ENCODE data around the gene MAN1C1. TPM values are rescaled to one million over a fixed set of nuclear protein-coding genes. Genes with fewer than 3 reads are reported as not detected.

The MAN1C1 gene
- total and polyA plus RNA-seq, 2 donors from 2014 or later, result 31.7 to 65.5 TPM

DNA sequence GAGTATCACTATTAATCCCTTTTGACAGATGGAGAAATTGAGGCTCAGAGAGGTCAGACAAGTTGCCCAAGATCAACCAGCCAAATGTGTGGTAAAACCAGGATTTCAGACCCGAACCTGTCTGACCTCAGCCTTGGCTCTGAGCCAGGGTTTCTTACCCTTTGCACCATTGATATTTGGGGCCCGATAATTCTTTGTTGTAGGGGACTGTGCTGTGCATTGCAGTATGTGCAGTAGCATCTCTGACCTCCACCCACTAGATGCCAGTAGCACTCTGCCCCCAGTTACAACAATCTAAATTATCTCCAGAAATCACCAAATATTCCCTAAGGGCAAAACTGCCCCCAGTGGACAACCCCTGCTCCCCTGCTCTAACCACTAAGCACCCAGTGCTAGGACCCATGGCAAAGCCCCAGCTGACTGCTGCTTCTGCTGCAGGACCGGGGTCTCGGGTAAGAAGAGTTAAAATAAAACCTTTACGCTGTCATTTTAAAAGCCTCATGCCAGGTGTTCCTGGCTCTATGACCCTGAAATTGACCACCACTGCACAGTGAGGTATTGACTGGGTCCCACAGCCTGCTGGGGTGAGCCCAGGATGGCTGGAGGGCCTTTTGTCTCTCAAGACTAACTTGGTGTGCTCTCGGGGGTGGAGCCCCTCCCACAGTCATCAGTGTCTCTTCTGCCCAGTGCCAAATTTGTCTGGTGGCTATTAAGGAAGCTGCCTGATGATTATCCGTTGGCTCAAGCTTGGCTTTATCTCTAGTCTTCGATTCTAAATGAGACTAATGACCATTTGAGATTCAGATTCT is 5.6 kb upstream of the MAN1C1 start:
- Histone ChIP-seq H3K4me3 (ENCODE audit: low read length in 3 of 3) (no peak overlapping the region), H3K9ac (ENCODE audit: low read length in 3 of 3) (no peak overlapping the region), H3K9me3 (ENCODE audit: control insufficient read depth in 2 of 3, insufficient read depth in 1 of 3, low read length in 3 of 3) (no peaks in the 10 kb centered on the region), H3K36me3 (ENCODE audit: control insufficient read depth in 2 of 3, insufficient read depth in 3 of 3, low read length in 3 of 3) (no peaks in the 10 kb centered on the region), H3K27me3 (ENCODE audit: control insufficient read depth, insufficient read depth, low read length) (peaks cover 2% of the 10 kb centered on the region), H3K27ac (ENCODE audit: low read depth in 2 of 2, low read length in 2 of 2) (no peak overlapping the region), H3K4me1 (ENCODE audit: control insufficient read depth in 2 of 3, insufficient read depth in 2 of 3, low read depth in 1 of 3, low read length in 3 of 3) (peaks cover 0 to 3% (median 0%) of the 10 kb centered on the region in 3 donors)
- intact Hi-C loops (cut with DNase I), result loop anchor here (10.0 kb wide), 1 partner anchor 184 kb away; no protein-coding TSS in a partner anchor
- DNase-seq (no peak), FAIRE-seq (no peak)
- TF ChIP-seq, protein P1, sequence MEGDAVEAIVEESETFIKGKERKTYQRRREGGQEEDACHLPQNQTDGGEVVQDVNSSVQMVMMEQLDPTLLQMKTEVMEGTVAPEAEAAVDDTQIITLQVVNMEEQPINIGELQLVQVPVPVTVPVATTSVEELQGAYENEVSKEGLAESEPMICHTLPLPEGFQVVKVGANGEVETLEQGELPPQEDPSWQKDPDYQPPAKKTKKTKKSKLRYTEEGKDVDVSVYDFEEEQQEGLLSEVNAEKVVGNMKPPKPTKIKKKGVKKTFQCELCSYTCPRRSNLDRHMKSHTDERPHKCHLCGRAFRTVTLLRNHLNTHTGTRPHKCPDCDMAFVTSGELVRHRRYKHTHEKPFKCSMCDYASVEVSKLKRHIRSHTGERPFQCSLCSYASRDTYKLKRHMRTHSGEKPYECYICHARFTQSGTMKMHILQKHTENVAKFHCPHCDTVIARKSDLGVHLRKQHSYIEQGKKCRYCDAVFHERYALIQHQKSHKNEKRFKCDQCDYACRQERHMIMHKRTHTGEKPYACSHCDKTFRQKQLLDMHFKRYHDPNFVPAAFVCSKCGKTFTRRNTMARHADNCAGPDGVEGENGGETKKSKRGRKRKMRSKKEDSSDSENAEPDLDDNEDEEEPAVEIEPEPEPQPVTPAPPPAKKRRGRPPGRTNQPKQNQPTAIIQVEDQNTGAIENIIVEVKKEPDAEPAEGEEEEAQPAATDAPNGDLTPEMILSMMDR (IDR thresholded peaks at IDR 0.05; ENCODE audit: borderline replicate concordance, extremely low read depth, insufficient read depth), result no peak

DNA sequence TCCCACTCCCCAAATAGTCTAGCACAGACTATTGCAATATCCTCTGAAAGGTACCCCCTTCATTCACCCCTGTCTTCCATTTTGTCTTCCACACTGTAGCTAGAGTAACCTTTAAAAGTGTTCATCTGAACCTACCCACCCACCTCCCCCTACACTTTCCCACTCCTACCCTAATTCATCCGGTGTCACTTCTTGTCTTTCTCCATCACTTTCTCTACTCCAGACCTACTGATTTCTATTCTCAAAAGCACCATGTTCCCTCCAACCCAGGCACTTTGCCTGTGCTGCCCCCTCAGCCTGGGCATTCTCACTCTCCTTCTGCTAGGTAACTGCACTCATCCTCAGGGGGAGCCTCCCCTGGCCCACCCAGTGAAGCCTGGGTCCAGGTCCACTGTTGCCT is 4.7 kb upstream of the MAN1C1 start:
- FAIRE-seq (no peak), DNase-seq (no peak)
- Histone ChIP-seq H3K9ac (ENCODE audit: low read length in 3 of 3) (no peak overlapping the region), H3K4me3 (ENCODE audit: low read length in 3 of 3) (no peak overlapping the region), H3K4me1 (ENCODE audit: control insufficient read depth in 2 of 3, insufficient read depth in 2 of 3, low read depth in 1 of 3, low read length in 3 of 3) (peaks cover 0 to 5% (median 0%) of the 10 kb centered on the region in 3 donors), H3K9me3 (ENCODE audit: control insufficient read depth in 2 of 3, insufficient read depth in 1 of 3, low read length in 3 of 3) (no peaks in the 10 kb centered on the region), H3K27me3 (ENCODE audit: control insufficient read depth, insufficient read depth, low read length) (peaks cover 2% of the 10 kb centered on the region), H3K27ac (ENCODE audit: low read depth in 2 of 2, low read length in 2 of 2) (no peak overlapping the region), H3K36me3 (ENCODE audit: control insufficient read depth in 2 of 3, insufficient read depth in 3 of 3, low read length in 3 of 3) (no peaks in the 10 kb centered on the region)
- TF ChIP-seq, protein P1 (IDR thresholded peaks at IDR 0.05; ENCODE audit: borderline replicate concordance, extremely low read depth, insufficient read depth), result no peak
- intact Hi-C loops (cut with DNase I), result loop anchor here (10.0 kb wide), 1 partner anchor 183 kb away; no protein-coding TSS in a partner anchor

DNA sequence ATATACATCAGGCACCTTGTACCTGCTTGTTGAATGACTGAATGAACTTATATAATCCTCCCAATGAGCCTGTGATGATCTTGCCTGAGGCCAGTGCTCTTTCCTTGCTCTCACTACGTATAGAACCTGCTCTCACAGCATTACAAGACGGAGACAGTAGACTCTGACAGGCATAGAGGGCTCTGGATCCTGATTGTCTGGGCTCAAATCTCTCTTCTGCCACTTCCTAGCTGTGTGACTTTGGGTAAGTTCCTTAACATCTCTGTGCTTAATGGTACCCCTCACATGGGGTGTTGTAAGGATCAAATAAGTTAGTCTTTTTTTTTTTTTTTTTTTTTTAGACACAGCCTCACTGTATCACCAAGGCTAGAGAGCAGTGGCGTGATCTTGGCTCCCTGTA is 4.2 kb upstream of the MAN1C1 start:
- intact Hi-C loops (cut with DNase I), result loop anchor here (10.0 kb wide), 1 partner anchor 182 kb away; no protein-coding TSS in a partner anchor
- Histone ChIP-seq H3K4me1 (ENCODE audit: control insufficient read depth in 2 of 3, insufficient read depth in 2 of 3, low read depth in 1 of 3, low read length in 3 of 3) (peaks cover 0 to 5% (median 0%) of the 10 kb centered on the region in 3 donors), H3K9me3 (ENCODE audit: control insufficient read depth in 2 of 3, insufficient read depth in 1 of 3, low read length in 3 of 3) (no peaks in the 10 kb centered on the region), H3K27ac (ENCODE audit: low read depth in 2 of 2, low read length in 2 of 2) (no peak overlapping the region), H3K36me3 (ENCODE audit: control insufficient read depth in 2 of 3, insufficient read depth in 3 of 3, low read length in 3 of 3) (no peaks in the 10 kb centered on the region), H3K4me3 (ENCODE audit: low read length in 3 of 3) (no peak overlapping the region), H3K9ac (ENCODE audit: low read length in 3 of 3) (no peak overlapping the region), H3K27me3 (ENCODE audit: control insufficient read depth, insufficient read depth, low read length) (peaks cover 2% of the 10 kb centered on the region)
- TF ChIP-seq, protein P1 (IDR thresholded peaks at IDR 0.05; ENCODE audit: borderline replicate concordance, extremely low read depth, insufficient read depth), result no peak
- no peak for FAIRE-seq
- no peak for DNase-seq

All from kidney (tissue), 14 donors.